WERI-Rb-1 (cell line): Measurements from ENCODE around the gene SMYD4.

ENCODE experiments used
- DNase-seq: peaks from one replicate; pipeline ENCODE4 v3.0.0-alpha.2; 2020
- H3K27ac ChIP-seq: fragments of 250-450 bp; sonication (Bioruptor Pico); 2 replicates; pipeline ENCODE4 v1.5.1; 2020; ENCODE audit warnings: mild to moderate bottlenecking, moderate library complexity
- H3K27me3 ChIP-seq: fragments of 250-450 bp; sonication (Bioruptor Pico); 2 replicates; pipeline ENCODE4 v1.5.1; 2021; ENCODE audit warnings: mild to moderate bottlenecking, low read depth, moderate library complexity; ENCODE audit not compliant: insufficient read depth, severe bottlenecking
- H3K36me3 ChIP-seq: fragments of 250-450 bp; sonication (Bioruptor Pico); 2 replicates; pipeline ENCODE4 v1.5.1; 2020; ENCODE audit warnings: mild to moderate bottlenecking, moderate library complexity
- H3K4me3 ChIP-seq: 2 replicates; pipeline ENCODE4 v1.5.1; 2011; ENCODE audit warnings: low read depth, mild to moderate bottlenecking, control low read depth, low read length
- H3K9me3 ChIP-seq: fragments of 250-450 bp; sonication (Bioruptor Pico); 2 replicates; pipeline ENCODE4 v1.5.1; 2021; ENCODE audit warnings: mild to moderate bottlenecking, moderate library complexity; ENCODE audit not compliant: severe bottlenecking
- CTCF ChIP-seq: IDR thresholded peaks from 2 replicates; pipeline ENCODE4 v1.5.1; 2011; ENCODE audit warnings: low read depth, mild to moderate bottlenecking, control low read depth, inconsistent platforms, low read length

SMYD4 gene

DNA sequence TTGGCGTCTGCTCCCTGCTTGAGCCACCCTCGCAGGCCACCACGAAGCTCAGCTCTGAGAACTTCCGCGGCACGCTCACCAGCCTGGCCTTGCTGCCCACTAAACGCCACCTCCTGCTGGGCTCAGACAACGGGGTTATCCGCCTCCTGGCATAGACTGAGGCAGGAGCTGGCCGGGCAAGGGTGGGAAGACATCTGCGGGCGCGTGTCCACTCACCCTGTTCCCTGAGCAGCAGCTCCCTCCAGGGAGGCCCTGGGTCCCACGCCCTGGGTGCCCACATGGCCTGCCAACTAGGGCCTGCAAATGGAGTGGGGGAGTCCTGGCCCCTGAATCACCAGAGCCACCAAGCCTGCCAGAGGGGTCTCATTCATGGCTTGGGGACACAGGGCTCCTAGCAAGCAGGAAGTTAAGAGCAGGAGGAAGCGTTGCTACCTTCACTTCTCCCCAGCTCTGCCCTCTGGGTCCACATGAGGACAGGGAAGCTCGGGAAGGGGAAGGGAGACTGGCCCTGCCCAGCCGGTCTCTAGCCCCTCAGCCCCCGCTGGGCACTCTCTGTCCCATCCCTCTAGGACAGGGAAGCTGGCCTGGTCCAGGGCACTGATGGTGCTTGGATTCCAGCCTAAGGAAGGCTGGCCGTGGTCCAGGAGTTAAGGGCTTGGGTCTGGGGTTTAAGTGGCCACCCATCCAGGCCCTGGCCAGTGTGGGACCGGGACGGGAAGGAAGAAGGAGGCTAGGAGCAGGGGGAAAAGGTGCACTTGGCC is 92.0 kb downstream of the SMYD4 start:
- H3K9me3 ChIP-seq, result no peaks in the 10 kb centered on the region
- peaks cover 8% of the 10 kb centered on the region; the same call in 1 of the 2 replicates for H3K36me3 ChIP-seq
- H3K4me3 ChIP-seq, result no peak overlapping the region
- TF ChIP-seq CTCF, result no peak
- H3K27ac ChIP-seq, result no peak overlapping the region
- DNase-seq, result no peak
- no peaks in the 10 kb centered on the region for H3K27me3 ChIP-seq

- Histone ChIP-seq H3K27ac (no peak overlapping the region), H3K27me3 (no peaks in the 10 kb centered on the region), H3K4me3 (no peak overlapping the region), H3K36me3 (peaks cover 8% of the 10 kb centered on the region; the same call in 1 of the 2 replicates), H3K9me3 (no peaks in the 10 kb centered on the region)
- peak; percentile 43 for DNase-seq
- TF ChIP-seq CTCF, result no peak
These were observed 93.1 kb downstream of the SMYD4 start for GRCh38 chr17:1736348-1737281.

DNA sequence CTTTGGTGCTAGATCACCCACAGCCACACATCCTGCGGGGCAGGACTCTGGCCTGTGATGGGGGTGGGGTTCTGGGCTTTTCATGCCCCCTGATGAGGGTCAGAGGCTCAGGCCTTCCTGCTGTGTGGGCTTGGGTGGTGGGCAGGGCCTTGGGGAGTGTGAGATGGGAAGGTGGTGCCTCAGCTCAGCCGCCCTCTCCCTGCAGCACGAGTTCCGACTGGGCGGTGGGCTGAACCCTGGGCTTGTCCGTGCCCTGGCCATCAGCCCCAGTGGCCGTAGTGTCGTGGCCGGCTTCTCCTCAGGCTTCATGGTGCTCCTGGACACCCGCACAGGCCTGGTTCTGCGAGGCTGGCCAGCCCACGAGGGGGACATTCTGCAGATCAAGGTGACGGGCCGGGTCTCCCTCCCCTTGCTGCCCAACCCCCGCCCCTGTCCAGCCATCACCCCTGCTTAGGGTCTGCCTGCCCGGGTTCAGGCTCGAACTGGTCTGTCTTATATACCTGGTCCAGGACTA is 93.8 kb downstream of the SMYD4 start:
- no peak for DNase-seq
- Histone ChIP-seq H3K36me3 (peaks cover 9% of the 10 kb centered on the region; the same call in 1 of the 2 replicates), H3K9me3 (no peaks in the 10 kb centered on the region), H3K27me3 (no peaks in the 10 kb centered on the region), H3K4me3 (no peak overlapping the region), H3K27ac (no peak overlapping the region)
- no peak for TF ChIP-seq CTCF

DNA sequence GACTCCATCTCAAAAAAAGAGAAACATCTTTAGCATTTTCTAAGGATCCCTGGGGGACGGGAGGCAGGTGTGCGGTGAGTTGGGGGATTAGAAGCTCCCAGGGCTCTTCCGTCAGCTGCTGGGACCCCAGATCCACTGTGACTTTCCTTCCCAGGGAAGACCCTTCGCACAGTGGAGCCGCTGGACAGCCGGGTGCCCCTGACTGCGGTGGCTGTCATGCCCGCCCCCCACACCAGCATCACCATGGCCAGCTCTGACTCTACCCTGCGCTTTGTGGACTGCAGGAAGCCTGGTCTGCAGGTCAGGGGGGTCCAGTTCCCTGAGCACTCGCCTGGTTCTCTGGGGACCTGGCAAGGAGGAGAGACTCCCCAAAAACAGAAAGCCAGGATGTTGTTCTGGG is 94.3 kb downstream of the SMYD4 start:
- no peak for DNase-seq
- no peak overlapping the region for H3K27ac ChIP-seq
- no peaks in the 10 kb centered on the region for H3K9me3 ChIP-seq
- H3K27me3 ChIP-seq, result no peaks in the 10 kb centered on the region
- no peak overlapping the region for H3K4me3 ChIP-seq
- no peak for TF ChIP-seq CTCF
- H3K36me3 ChIP-seq, result peaks cover 10% of the 10 kb centered on the region; the same call in 1 of the 2 replicates

GRCh38 chr17:1733759-1734158 is 95.9 kb downstream of the SMYD4 start:
- peaks cover 19% of the 10 kb centered on the region for H3K36me3 ChIP-seq
- no peak for DNase-seq
- no peak overlapping the region for H3K4me3 ChIP-seq
- no peak overlapping the region for H3K27ac ChIP-seq
- TF ChIP-seq CTCF, result no peak
- H3K9me3 ChIP-seq, result no peaks in the 10 kb centered on the region
- H3K27me3 ChIP-seq, result no peaks in the 10 kb centered on the region
